Activated naive CD8-positive, alpha-beta T cell treated with anti-CD3 and anti-CD28 coated beads for 36 hours (primary cell): ENCODE data around the gene METRN. TPM values are rescaled to one million over a fixed set of nuclear protein-coding genes. Genes with fewer than 3 reads are reported as not detected.

Source experiments
- DNase-seq: peaks from one replicate; pipeline ENCODE4 v3.0.0; 2021
- H3K27ac Mint-ChIP-seq: one replicate; pipeline ENCODE4 v1.8.0; 2022; ENCODE audit warnings: mild to moderate bottlenecking, moderate library complexity, mixed read lengths
- H3K27me3 Mint-ChIP-seq: one replicate; pipeline ENCODE4 v1.8.0; 2022; ENCODE audit warnings: mild to moderate bottlenecking, mixed read lengths
- H3K36me3 Mint-ChIP-seq: one replicate; pipeline ENCODE4 v1.8.0; 2021; ENCODE audit warnings: mild to moderate bottlenecking, mixed read lengths
- H3K4me1 Mint-ChIP-seq: one replicate; pipeline ENCODE4 v1.8.0; 2021; ENCODE audit warnings: mixed read lengths
- H3K4me3 Mint-ChIP-seq: one replicate; pipeline ENCODE4 v1.8.0; 2022; ENCODE audit warnings: mild to moderate bottlenecking, moderate library complexity, mixed read lengths
- H3K9me3 Mint-ChIP-seq: one replicate; pipeline ENCODE4 v1.8.0; 2022; ENCODE audit warnings: mixed read lengths
- total RNA-seq, 2 experiments: library from RNA; stranded (reverse); gene quantifications; one replicate each; pipeline ENCODE4 v1.2.3, GENCODE V29; 2021

Gene METRN
- total RNA-seq, 2 experiments from 2014 or later = 22.3 to 25.3 TPM

DNA sequence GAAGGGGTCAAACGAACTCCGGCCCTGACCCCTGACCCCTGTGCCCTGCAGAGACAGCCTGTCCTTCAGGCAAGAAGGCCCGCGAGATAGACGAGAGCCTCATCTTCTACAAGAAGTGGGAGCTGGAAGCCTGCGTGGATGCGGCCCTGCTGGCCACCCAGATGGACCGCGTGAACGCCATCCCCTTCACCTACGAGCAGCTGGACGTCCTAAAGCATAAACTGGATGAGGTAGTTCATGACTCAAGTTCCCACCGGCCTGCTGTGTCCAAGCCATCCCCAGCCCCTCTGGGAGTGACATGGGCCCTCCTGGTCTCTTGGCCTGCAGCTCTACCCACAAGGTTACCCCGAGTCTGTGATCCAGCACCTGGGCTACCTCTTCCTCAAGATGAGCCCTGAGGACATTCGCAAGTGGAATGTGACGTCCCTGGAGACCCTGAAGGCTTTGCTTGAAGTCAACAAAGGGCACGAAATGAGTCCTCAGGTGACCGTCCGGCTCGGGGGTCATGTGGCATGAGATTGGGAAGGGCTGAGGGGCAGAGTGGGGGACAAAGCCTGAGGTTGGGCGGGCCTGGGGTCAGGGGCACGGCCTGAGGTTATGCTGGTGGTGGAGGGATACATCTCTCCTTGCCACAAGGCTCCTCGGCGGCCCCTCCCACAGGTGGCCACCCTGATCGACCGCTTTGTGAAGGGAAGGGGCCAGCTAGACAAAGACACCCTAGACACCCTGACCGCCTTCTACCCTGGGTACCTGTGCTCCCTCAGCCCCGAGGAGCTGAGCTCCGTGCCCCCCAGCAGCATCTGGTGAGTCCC, 51.3 kb downstream of the METRN start:
- Mint-ChIP-seq H3K4me1 (no peaks in the 10 kb centered on the region), H3K4me3 (no peak overlapping the region), H3K27ac (no peak overlapping the region), H3K9me3 (no peaks in the 10 kb centered on the region), H3K36me3 (no peaks in the 10 kb centered on the region), H3K27me3 (no peaks in the 10 kb centered on the region)
- no peak for DNase-seq

DNA sequence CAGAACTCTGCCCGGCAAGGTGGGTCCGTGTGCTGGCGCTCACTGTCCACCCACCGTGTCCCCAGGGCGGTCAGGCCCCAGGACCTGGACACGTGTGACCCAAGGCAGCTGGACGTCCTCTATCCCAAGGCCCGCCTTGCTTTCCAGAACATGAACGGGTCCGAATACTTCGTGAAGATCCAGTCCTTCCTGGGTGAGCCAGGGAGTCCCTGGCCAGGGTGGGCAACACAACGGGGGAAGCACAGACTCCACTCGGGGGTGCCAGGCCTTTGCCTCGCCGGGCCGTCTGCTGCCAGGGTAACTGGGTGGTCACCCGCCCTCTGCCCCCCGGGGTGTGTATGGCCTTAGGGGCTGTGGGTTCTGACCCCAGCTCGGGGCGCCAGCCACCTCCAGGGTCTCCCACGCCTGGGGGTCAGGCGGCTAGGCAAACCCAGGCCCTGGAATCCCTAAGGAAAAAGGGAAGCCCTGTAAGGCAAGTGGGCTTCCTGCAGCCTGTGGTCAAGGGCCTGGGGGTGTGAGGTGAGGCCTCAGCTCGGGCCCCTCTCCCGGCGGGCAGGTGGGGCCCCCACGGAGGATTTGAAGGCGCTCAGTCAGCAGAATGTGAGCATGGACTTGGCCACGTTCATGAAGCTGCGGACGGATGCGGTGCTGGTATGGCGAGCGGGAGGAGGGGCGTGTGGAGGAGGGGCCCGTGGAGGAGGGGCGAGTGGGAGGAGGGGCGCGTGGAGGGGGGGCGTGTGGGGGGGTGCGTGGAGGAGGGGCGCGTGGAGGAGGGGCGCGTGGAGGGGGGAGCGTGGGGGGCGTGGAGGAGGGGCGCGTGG, 52.1 kb downstream of the METRN start:
- H3K36me3 Mint-ChIP-seq = no peaks in the 10 kb centered on the region
- DNase-seq = no peak
- H3K4me3 Mint-ChIP-seq = no peak overlapping the region
- H3K27ac Mint-ChIP-seq = no peak overlapping the region
- no peaks in the 10 kb centered on the region for H3K4me1 Mint-ChIP-seq
- no peaks in the 10 kb centered on the region for H3K27me3 Mint-ChIP-seq
- no peaks in the 10 kb centered on the region for H3K9me3 Mint-ChIP-seq

DNA sequence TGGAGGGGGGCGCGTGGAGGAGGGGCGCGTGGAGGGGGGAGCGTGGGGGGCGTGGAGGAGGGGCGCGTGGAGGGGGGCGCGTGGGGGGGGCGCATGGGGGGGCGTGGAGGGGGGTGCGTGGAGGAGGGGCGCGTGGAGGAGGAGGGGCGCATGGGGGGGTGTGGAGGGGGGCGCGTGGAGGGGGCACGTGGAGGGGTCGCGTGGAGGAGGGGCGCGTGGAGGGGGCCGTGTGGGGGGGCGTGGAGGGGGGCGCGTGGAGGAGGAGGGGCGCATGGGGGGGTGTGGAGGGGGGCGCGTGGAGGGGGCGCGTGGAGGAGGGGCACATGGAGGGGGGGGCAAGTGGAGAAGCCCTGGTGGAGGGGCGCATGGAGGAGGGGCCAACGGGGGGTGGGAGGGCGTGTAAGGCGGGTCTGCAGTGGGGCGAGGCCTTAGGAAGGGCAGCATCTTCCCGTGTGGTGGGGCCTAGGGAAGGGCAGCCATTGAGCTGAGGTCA, 52.9 kb downstream of the METRN start:
- no peaks in the 10 kb centered on the region for H3K36me3 Mint-ChIP-seq
- no peak overlapping the region for H3K27ac Mint-ChIP-seq
- H3K4me1 Mint-ChIP-seq = no peaks in the 10 kb centered on the region
- H3K9me3 Mint-ChIP-seq = no peaks in the 10 kb centered on the region
- H3K27me3 Mint-ChIP-seq = no peaks in the 10 kb centered on the region
- no peak for DNase-seq
- no peak overlapping the region for H3K4me3 Mint-ChIP-seq

DNA sequence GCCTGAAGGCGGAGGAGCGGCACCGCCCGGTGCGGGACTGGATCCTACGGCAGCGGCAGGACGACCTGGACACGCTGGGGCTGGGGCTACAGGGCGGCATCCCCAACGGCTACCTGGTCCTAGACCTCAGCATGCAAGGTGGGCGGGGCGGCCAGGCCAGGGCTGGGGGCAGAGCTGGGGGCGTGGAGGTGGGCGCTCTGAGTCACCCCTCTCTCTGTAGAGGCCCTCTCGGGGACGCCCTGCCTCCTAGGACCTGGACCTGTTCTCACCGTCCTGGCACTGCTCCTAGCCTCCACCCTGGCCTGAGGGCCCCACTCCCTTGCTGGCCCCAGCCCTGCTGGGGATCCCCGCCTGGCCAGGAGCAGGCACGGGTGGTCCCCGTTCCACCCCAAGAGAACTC, 53.5 kb downstream of the METRN start:
- no peaks in the 10 kb centered on the region for H3K27me3 Mint-ChIP-seq
- no peak overlapping the region for H3K4me3 Mint-ChIP-seq
- no peaks in the 10 kb centered on the region for H3K9me3 Mint-ChIP-seq
- H3K36me3 Mint-ChIP-seq = no peaks in the 10 kb centered on the region
- DNase-seq = no peak
- H3K4me1 Mint-ChIP-seq = no peaks in the 10 kb centered on the region
- no peak overlapping the region for H3K27ac Mint-ChIP-seq

Other genes starting within 250 kb of the METRN start
- 10 to 100 TPM; 86.4 to 91.3 TPM for gene CAPN15, start 187.4 kb upstream of the METRN start, total RNA-seq
- not detected for gene PRR35, start 154.7 kb upstream of the METRN start, total RNA-seq
- under 1 TPM; 0.54 to 0.76 TPM for gene NHLRC4, start 148.1 kb upstream of the METRN start, total RNA-seq
- 10 to 100 TPM; 28.8 to 29.1 TPM for gene PIGQ, start 145.2 kb upstream of the METRN start, total RNA-seq
- 1 to 10 TPM; 7.2 to 7.6 TPM for gene RAB40C, start 125.1 kb upstream of the METRN start, total RNA-seq
- under 1 TPM in 1 of 2 experiments, not detected in 1; 0.10 TPM for gene WFIKKN1, start 84.1 kb upstream of the METRN start, total RNA-seq
- gene METTL26, start 78.8 kb upstream of the METRN start, total RNA-seq = 100 to 1,000 TPM; 127 to 128 TPM
- gene MCRIP2, start 73.3 kb upstream of the METRN start, total RNA-seq = 10 to 100 TPM; 56.0 to 60.3 TPM
- 10 to 100 TPM; 84.5 to 86.0 TPM for gene WDR90, start 65.8 kb upstream of the METRN start, total RNA-seq
- 100 to 1,000 TPM; 123 to 128 TPM for gene RHOT2, start 47.0 kb upstream of the METRN start, total RNA-seq
- under 1 TPM; 0.49 to 0.72 TPM for gene RHBDL1, start 39.4 kb upstream of the METRN start, total RNA-seq
- gene STUB1, start 34.7 kb upstream of the METRN start, total RNA-seq = 10 to 100 TPM; 74.3 to 82.1 TPM
- 10 to 100 TPM; 37.2 to 43.0 TPM for gene JMJD8, start 30.8 kb upstream of the METRN start, total RNA-seq
- 10 to 100 TPM; 20.8 to 21.7 TPM for gene WDR24, start 24.7 kb upstream of the METRN start, total RNA-seq
- gene FBXL16, start 9.3 kb upstream of the METRN start, total RNA-seq = 1 to 10 TPM; 3.2 to 6.0 TPM
- 10 to 100 TPM; 37.3 to 40.1 TPM for gene ANTKMT, start 6.0 kb downstream of the METRN start, total RNA-seq
- 1 to 10 TPM; 6.5 to 8.1 TPM for gene CCDC78, start 11.3 kb downstream of the METRN start, total RNA-seq
- gene HAGHL, start 12.0 kb downstream of the METRN start, total RNA-seq = 10 to 100 TPM; 22.9 to 24.4 TPM
- 10 to 100 TPM; 18.3 to 19.8 TPM for gene CIAO3, start 25.9 kb downstream of the METRN start, total RNA-seq
- gene MSLN, start 45.6 kb downstream of the METRN start, total RNA-seq = not detected
- 10 to 100 TPM; 41.8 to 42.3 TPM for gene RPUSD1, start 73.3 kb downstream of the METRN start, total RNA-seq
- 100 to 1,000 TPM in 1 of 2 experiments, 10 to 100 TPM in 1; 98.3 to 100 TPM for gene CHTF18, start 73.5 kb downstream of the METRN start, total RNA-seq
- gene GNG13, start 85.6 kb downstream of the METRN start, total RNA-seq = not detected